ENCODE measurements around the gene ZBTB20. TPM values are rescaled to one million over a fixed set of nuclear protein-coding genes. Genes with fewer than 3 reads are reported as not detected.

ZBTB20 gene
- total and polyA plus RNA-seq, 2 donors (not counting 1 experiment from before 2014, with no cell fraction given) = 4.0 to 123 TPM

DNA sequence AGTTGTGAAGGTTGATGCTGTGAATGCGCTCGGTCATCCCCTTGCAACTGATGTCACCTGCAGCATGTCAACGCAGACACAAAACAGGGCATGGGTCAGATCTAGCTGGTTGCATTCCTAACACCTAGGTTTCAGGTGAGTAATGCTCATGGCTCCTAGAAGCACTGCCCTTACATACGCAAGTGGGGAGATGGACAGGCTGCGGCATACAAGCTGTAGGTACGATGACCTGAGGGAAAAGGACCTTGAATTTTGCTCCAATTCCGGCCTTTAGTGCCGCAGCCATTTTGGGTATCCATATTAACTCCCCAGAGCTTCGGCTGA is 795.3 kb downstream of the ZBTB20 start:
- H3K27ac Mint-ChIP-seq = no peak overlapping the region
- Histone ChIP-seq H3K4me2 (replicated peaks; ENCODE audit: low read depth, low read length, poor library complexity, severe bottlenecking) (no peak overlapping the region), H3K4me3 (ENCODE audit: control extremely low read depth in 1 of 5, extremely low read depth in 1 of 5, insufficient read depth in 1 of 5, low read depth in 2 of 5, low read length in 4 of 5) (no peak overlapping the region), H3K27me3 (replicated peaks in 1 of 4; ENCODE audit: control extremely low read depth in 1 of 4, control insufficient read depth in 3 of 4, insufficient read depth in 4 of 4, low read length in 3 of 4) (no peaks in the 10 kb centered on the region), H3K4me1 (ENCODE audit: control insufficient read depth in 2 of 2, insufficient read depth in 2 of 2, low read length in 2 of 2) (no peaks in the 10 kb centered on the region), H3K79me2 (ENCODE audit: control insufficient read depth, insufficient read depth, low read length) (no peaks in the 10 kb centered on the region), H3K9me3 (ENCODE audit: control extremely low read depth in 1 of 3, control insufficient read depth in 2 of 3, insufficient read depth in 1 of 3, low read length in 2 of 3) (peaks cover 0 to 9% (median 0%) of the 10 kb centered on the region in 3 donors), H3K9ac (ENCODE audit: low read length) (no peak overlapping the region), H3K27ac (ENCODE audit: low read length in 2 of 2) (no peak overlapping the region), H3K36me3 (replicated peaks in 1 of 2; ENCODE audit: control extremely low read depth in 1 of 2, control insufficient read depth in 1 of 2, extremely low read depth in 1 of 2, insufficient read depth in 2 of 2, low read length in 1 of 2) (peaks cover 3 to 40% of the 10 kb centered on the region in 2 experiments), H4K20me1 (ENCODE audit: control insufficient read depth, insufficient read depth, low read length, poor library complexity, severe bottlenecking) (no peaks in the 10 kb centered on the region), H2AFZ (ENCODE audit: insufficient read depth, low read depth, low read length, poor library complexity, severe bottlenecking) (no peak overlapping the region)
- no peaks in the 10 kb centered on the region for H3K9me3 Mint-ChIP-seq (ENCODE audit: insufficient read depth)
- H3K27me3 Mint-ChIP-seq = no peaks in the 10 kb centered on the region
- WGBS (ENCODE audit: insufficient coverage) = 96% methylated on average over 5 of the region's 9 CpGs
- intact Hi-C loops (cut with micrococcal nuclease) = no loop called here
- DNase-seq (no peak), ATAC-seq (ENCODE audit: low read depth) (no peak)
- H3K4me1 Mint-ChIP-seq = no peaks in the 10 kb centered on the region
- ChIA-PET POLR2A (no interaction called here), CTCF (interaction anchor here (0.5 kb wide), 1 partner anchor 8 kb away, joined by 4 read pairs; no protein-coding TSS in a partner anchor)
- TF ChIP-seq, protein P1, sequence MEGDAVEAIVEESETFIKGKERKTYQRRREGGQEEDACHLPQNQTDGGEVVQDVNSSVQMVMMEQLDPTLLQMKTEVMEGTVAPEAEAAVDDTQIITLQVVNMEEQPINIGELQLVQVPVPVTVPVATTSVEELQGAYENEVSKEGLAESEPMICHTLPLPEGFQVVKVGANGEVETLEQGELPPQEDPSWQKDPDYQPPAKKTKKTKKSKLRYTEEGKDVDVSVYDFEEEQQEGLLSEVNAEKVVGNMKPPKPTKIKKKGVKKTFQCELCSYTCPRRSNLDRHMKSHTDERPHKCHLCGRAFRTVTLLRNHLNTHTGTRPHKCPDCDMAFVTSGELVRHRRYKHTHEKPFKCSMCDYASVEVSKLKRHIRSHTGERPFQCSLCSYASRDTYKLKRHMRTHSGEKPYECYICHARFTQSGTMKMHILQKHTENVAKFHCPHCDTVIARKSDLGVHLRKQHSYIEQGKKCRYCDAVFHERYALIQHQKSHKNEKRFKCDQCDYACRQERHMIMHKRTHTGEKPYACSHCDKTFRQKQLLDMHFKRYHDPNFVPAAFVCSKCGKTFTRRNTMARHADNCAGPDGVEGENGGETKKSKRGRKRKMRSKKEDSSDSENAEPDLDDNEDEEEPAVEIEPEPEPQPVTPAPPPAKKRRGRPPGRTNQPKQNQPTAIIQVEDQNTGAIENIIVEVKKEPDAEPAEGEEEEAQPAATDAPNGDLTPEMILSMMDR (IDR thresholded peaks at IDR 0.05) = no peak
- TF ChIP-seq EZH2 (IDR thresholded peaks at IDR 0.05; ENCODE audit: borderline replicate concordance, insufficient read depth, low read depth, low read length, poor library complexity, severe bottlenecking) = no peak
- no peak overlapping the region for H3K4me3 Mint-ChIP-seq

GRCh38 chr3:114351123-114351821 is 795.8 kb downstream of the ZBTB20 start:
- Histone ChIP-seq H3K36me3 (replicated peaks in 1 of 2; ENCODE audit: control extremely low read depth in 1 of 2, control insufficient read depth in 1 of 2, extremely low read depth in 1 of 2, insufficient read depth in 2 of 2, low read length in 1 of 2) (peaks cover 3 to 40% of the 10 kb centered on the region in 2 experiments), H3K27ac (ENCODE audit: low read length in 2 of 2) (no peak overlapping the region), H3K4me2 (replicated peaks; ENCODE audit: low read depth, low read length, poor library complexity, severe bottlenecking) (no peak overlapping the region), H3K9me3 (ENCODE audit: control extremely low read depth in 1 of 3, control insufficient read depth in 2 of 3, insufficient read depth in 1 of 3, low read length in 2 of 3) (peaks cover 0 to 9% (median 0%) of the 10 kb centered on the region in 3 donors), H3K9ac (ENCODE audit: low read length) (no peak overlapping the region), H3K27me3 (replicated peaks in 1 of 4; ENCODE audit: control extremely low read depth in 1 of 4, control insufficient read depth in 3 of 4, insufficient read depth in 4 of 4, low read length in 3 of 4) (no peaks in the 10 kb centered on the region), H2AFZ (ENCODE audit: insufficient read depth, low read depth, low read length, poor library complexity, severe bottlenecking) (no peak overlapping the region), H3K4me1 (ENCODE audit: control insufficient read depth in 2 of 2, insufficient read depth in 2 of 2, low read length in 2 of 2) (no peaks in the 10 kb centered on the region), H4K20me1 (ENCODE audit: control insufficient read depth, insufficient read depth, low read length, poor library complexity, severe bottlenecking) (no peaks in the 10 kb centered on the region), H3K4me3 (ENCODE audit: control extremely low read depth in 1 of 5, extremely low read depth in 1 of 5, insufficient read depth in 1 of 5, low read depth in 2 of 5, low read length in 4 of 5) (no peak overlapping the region), H3K79me2 (ENCODE audit: control insufficient read depth, insufficient read depth, low read length) (no peaks in the 10 kb centered on the region)
- no peak overlapping the region for H3K4me3 Mint-ChIP-seq
- 97% methylated on average over 64 of the region's 64 CpGs for WGBS (ENCODE audit: insufficient coverage)
- CTCF ChIA-PET = interaction anchor here (0.9 kb wide), 1 partner anchor 17 kb away, joined by 3 read pairs; no protein-coding TSS in a partner anchor
- intact Hi-C loops (cut with micrococcal nuclease) = no loop called here
- POLR2A ChIA-PET = no interaction called here
- no peaks in the 10 kb centered on the region for H3K9me3 Mint-ChIP-seq (ENCODE audit: insufficient read depth)
- no peaks in the 10 kb centered on the region for H3K27me3 Mint-ChIP-seq
- peaks cover under 1% of the 10 kb centered on the region for H3K4me1 Mint-ChIP-seq
- no peak overlapping the region for H3K27ac Mint-ChIP-seq
- DNase-seq (no peak), ATAC-seq (ENCODE audit: low read depth) (no peak)
- no peak for TF ChIP-seq EZH2 (IDR thresholded peaks at IDR 0.05; ENCODE audit: borderline replicate concordance, insufficient read depth, low read depth, low read length, poor library complexity, severe bottlenecking)
- TF ChIP-seq, protein P1 (IDR thresholded peaks at IDR 0.05) = no peak

Data from B cell (primary cell).